Fibroblast of lung (primary cell): ENCODE results near the gene ARHGAP18.

Experiments used
- EZH2 ChIP-seq: IDR thresholded peaks from 2 replicates; pipeline ENCODE4 v1.5.1; 2012; ENCODE audit warnings: low read length, control low read depth, mild to moderate bottlenecking; ENCODE audit errors: missing control alignments
- TF ChIP-seq, protein P1 (sequence below), 2 donors: IDR thresholded peaks in 1 of 2; conservative IDR thresholded peaks in 1 of 2; 1 replicate in 1 of 2; 2 replicates in 1 of 2; pipeline ENCODE4 v1.5.1; 2011 to 2012; ENCODE audit warnings: low read length in 2 of 2, control low read depth in 1 of 2, inconsistent platforms in 1 of 2, low read depth in 1 of 2, mild to moderate bottlenecking in 1 of 2

GRCh38 chr6:129578315-129578714 lies 131.7 kb downstream of the ARHGAP18 start:
- TF ChIP-seq, protein P1, sequence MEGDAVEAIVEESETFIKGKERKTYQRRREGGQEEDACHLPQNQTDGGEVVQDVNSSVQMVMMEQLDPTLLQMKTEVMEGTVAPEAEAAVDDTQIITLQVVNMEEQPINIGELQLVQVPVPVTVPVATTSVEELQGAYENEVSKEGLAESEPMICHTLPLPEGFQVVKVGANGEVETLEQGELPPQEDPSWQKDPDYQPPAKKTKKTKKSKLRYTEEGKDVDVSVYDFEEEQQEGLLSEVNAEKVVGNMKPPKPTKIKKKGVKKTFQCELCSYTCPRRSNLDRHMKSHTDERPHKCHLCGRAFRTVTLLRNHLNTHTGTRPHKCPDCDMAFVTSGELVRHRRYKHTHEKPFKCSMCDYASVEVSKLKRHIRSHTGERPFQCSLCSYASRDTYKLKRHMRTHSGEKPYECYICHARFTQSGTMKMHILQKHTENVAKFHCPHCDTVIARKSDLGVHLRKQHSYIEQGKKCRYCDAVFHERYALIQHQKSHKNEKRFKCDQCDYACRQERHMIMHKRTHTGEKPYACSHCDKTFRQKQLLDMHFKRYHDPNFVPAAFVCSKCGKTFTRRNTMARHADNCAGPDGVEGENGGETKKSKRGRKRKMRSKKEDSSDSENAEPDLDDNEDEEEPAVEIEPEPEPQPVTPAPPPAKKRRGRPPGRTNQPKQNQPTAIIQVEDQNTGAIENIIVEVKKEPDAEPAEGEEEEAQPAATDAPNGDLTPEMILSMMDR (conservative IDR thresholded peaks at IDR 0.05 in 1 of 2, IDR thresholded peaks at IDR 0.05 in 1 of 2; ENCODE audit: low read depth in 1 of 2, low read length in 2 of 2): no peak
- TF ChIP-seq EZH2: no peak
